OCI-LY1 (cell line): Measurements from ENCODE around the gene CFAP74.

Experiments
- EZH2 ChIP-seq: fragments of 200-600 bp; sonication (generic), shearing (Covaris generic); IDR thresholded peaks from 2 replicates; pipeline ENCODE4 v1.8.0; 2017; ENCODE audit warnings: borderline replicate concordance, mixed run types, mild to moderate bottlenecking, antibody characterized with exemption, low read length, moderate library complexity, mixed read lengths
- TF ChIP-seq, protein P1 (sequence below): fragments of 200-600 bp; sonication (generic), shearing (Covaris generic); IDR thresholded peaks from 2 replicates; pipeline ENCODE4 v1.5.1; 2017; ENCODE audit warnings: mild to moderate bottlenecking, antibody characterized with exemption, low read length, moderate library complexity, mixed read lengths

DNA sequence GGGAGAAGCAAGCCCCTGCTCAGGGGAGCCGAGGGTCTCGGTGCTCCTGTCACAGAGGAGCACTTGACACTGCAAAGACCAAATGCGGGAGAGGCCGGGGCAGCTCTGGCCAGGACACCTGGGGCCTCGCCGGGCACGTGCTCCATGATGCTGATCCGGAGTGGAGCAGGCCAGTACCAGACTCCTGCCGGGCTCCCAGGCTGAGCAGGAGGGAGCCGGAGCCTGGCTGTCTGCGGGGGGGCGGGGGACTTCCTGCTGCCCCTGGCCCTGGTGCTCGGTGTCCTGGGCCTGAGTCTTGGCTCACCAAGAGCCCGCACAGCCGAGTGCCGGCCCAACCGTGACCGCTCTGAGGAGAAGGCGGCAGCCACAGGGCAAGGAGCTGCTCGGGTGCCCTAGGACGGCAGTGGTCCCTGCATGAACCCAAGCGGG lies 46.0 kb downstream of the CFAP74 start:
- TF ChIP-seq, protein P1, sequence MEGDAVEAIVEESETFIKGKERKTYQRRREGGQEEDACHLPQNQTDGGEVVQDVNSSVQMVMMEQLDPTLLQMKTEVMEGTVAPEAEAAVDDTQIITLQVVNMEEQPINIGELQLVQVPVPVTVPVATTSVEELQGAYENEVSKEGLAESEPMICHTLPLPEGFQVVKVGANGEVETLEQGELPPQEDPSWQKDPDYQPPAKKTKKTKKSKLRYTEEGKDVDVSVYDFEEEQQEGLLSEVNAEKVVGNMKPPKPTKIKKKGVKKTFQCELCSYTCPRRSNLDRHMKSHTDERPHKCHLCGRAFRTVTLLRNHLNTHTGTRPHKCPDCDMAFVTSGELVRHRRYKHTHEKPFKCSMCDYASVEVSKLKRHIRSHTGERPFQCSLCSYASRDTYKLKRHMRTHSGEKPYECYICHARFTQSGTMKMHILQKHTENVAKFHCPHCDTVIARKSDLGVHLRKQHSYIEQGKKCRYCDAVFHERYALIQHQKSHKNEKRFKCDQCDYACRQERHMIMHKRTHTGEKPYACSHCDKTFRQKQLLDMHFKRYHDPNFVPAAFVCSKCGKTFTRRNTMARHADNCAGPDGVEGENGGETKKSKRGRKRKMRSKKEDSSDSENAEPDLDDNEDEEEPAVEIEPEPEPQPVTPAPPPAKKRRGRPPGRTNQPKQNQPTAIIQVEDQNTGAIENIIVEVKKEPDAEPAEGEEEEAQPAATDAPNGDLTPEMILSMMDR, result no peak
- no peak for TF ChIP-seq EZH2
